GM21717 (cell line): ENCODE results near the gene DIP2C.

Experiments used
- ATAC-seq: cut with Tn5 transposase; IDR thresholded peaks from one replicate; pipeline ENCODE4 v1.9.1; 2021; ENCODE audit warnings: mild to moderate bottlenecking, moderate library complexity; ENCODE audit not compliant: unreplicated experiment

Gene DIP2C

DNA sequence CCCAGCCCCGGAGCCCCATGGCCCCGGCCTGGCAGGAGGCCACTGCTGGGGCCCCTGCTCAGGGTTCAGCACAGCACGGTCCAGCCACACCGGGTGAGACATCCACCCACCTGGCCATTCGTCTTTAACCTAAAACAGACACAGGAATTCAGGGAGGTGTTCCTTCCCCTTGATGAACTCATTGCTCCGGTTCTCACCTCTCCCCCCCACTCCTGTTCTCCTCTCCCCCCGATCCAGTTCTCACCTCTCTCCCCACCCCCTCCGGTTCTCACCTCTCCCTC is 129.8 kb downstream of the DIP2C start:
- no peak for ATAC-seq

DNA sequence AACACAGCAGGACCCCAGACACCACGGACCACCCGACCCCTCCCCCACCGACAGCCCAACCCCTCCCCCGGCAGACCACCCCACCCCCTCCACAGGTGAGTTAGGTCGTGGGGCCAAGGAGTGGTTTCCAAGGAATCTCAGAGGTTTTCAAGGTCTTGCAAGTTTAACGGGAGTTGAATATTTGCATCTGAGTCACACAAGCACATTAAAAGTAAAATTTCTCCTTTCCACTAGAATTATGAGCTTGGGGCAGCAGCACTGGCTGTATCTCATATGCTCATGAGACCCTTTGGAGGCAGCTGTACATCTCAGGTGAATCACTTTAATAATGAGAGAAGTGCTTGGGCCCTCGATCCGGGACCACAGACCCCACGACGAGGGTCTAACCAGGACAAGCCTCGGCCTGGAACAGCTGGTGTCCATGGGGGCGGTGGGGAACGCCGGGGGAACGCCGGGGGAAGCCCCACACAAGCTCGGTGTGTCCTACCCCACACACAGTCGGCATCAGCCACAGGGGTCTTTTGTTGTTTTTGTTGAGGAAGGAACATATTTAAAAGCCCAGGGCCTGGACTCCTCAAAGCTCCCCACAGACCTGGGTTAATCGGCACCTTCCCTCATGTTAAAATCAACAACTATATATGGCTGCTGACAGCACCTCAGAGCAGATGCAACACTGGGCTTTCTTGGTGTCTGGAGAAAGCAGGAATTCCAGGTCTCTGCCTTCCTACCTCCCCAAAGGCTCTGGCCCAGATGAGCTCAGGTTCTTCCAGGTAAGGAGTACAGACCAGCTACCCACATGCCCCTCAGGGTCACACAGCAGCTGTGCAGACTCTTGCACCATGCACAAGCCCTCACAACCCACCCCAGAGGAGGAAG is 130.3 kb downstream of the DIP2C start:
- ATAC-seq = no peak

DNA sequence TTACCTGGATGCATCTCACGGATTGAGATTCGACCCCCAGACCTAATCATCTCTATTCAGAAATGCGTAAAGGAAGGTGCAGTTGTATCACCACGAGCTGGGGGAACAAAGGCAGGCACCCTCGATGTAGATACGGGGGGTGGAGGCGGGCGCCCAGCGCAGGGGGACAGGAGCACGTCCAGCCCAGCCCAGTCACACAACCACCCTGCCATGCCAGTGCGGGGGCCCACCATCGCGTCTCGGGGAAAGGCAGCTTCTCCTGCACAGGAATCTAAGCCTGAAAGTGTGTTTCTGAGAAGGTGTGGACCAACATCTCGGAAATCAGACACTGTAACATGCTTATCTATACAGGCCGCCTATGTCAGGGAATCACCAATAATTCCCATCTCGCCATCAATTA is 131.1 kb downstream of the DIP2C start:
- ATAC-seq = no peak

DNA sequence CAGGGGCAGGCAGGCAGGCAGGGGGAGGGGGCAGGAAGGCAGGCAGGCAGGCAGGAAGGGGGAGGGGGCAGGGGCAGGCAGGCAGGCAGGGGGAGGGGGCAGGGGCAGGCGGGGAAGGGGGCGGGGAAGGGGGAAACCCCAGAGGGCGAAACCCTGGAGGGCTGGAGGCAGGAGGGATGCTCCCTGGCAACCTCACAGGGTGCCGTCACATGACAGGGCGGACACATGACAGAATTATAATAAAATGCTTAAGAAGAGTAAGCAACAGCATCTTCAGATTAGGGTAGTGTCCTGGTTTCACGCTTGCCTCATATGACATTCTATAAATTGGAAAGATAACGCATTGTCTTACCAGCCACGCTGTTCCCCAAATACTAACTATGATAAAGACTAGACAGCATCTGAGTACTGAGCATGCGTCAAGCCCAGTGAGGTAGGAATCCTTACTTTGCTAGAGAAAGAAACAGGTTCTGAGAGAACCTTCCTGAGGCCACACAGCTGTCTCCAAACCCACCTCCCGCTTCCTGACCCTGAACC is 131.6 kb downstream of the DIP2C start:
- no peak for ATAC-seq

DNA sequence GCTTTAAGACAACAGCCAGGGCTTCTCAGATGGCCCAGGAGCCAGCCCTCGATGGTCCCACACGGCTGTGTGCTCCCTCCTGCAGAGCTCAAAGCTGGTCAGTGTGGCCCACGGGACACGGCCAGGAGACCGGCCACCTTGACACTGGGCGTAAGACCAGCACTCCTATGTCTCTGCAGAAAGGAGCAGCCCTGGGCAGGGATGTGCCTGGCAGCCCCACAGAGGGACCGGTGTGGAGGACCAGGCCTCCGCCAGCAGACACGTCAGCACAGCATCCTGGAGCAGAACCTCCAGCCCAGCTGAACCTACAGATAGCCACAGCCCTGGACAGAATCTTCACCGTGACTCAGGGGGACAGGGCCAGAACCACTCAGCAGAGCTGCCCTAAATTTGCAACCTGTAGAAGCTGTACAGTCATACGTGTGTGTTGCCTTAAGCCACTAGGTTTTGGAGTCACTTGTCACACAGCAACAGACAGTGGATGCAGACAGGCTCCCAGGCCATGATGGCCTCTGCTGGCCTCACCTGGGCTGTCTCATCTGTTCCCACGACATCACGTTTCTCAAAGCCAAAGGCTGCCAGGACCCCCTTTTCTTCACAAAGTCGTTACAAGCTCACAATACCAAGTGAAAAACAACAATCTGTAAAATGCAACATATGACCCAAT is 132.4 kb downstream of the DIP2C start:
- no peak for ATAC-seq

DNA sequence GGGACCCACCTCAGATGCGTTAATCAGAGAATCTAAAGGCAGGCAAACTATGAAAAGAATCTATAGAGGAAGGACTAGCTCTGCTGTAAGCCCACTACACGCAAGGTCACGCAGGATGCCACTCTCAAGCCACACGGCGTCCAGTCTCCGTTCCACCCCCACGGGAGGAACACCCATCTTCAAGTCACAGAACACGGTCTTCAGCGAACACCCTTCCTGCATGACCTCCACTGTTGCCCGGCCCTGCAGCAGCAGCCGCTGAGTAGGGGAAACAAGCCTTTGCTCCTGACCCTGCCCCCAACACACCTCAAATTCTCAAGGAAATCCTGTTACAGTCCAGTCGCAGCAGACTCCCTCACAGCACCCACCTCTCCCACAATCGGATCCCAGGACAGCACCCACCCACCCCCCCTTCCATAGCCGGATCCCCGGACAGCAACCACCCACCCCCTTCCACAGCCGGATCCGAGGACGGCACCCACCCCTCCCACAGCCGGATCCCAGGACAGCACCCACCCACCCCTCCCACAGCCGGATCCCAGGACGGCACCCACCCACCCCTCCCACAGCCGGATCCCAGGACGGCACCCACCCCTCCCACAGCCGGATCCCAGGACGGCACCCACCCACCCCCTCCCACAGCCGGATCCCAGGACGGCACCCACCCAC is 133.7 kb downstream of the DIP2C start:
- ATAC-seq = no peak

DNA sequence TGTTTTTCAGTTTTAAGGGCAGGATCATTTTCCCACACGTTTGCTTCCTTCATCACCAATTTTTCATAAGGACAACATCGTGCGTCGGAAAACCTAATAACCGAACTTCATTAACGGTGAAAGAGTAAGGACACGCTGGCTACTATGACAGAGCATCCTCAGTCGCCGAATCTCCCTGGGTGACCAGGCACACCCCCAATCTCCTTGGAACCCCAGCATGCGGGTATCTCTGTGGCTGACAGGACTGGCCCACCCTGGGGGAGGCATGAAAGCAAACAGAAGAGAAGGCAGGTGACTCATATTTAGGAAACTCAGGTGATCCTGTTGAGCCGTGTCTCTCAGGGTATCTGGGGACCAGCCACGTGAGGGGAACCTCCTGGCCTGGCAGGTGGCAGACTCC is 134.2 kb downstream of the DIP2C start:
- no peak for ATAC-seq

DNA sequence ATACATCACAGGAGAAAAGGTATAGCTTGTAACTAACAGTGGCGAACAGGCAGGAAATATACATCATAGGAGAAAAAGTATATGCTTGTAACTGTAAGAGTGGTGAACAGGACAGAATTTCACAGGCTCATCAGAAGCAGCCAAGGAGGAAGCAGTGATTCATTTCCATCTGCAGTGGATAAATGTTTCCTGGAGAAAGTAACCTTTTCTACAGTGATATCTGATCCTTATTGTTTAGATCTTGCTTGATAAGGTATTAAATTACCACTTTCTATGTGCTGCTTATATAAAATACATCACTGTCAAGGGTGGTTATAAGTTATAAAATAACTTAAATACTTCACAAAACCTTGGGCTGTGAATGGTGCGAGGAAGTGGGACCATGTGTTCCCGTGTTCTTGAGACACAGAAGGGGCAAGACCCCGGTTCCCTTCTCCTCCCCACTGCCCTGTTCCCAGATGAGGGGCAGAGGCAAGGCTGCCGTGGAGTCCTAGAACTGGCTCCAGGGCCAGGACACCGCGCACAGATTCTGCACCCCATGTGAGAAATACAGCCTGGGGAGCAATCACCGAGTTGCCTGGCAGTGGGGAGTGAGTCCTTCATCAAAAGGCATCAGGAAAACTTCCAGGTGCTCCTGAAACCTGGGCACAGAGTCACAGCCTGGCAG is 135.2 kb downstream of the DIP2C start:
- ATAC-seq = no peak

DNA sequence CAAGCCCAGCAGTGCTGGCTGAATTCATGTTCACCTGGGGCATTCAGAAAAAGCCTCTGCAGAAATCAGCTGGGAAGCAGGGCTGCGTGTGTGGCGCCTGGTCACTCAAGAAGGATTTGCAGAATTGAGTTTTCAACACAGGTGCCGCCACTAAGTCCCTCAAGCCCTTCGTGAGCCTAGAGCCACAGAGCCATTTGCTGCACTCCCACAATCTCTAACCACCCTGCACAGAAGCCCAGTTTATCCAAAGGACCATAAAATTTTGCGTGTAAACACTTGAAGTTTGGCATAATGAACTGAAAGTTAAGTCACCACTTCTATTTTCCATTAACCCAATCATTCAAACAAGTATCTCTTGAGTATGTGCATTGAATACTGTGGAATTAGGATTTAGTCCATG is 136.2 kb downstream of the DIP2C start:
- no peak for ATAC-seq

DNA sequence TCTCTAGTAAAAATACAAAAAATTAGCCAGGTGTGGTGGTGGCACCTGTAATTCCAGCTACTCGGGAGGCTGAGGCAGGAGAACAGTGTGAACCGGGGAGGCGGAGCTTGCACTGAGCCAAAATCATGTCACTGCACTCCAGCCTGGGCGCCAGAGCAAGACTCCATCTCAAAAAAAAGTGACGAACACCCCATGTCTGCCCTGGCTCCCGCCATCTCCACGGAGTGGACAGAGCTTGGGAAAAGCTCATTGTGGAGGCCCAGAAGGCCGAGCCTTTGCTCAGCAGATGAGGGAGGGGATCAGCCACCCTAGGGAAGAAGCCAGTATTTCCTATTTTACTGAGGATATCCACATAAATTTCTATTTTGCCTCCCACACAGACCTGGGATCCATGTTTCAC is 136.8 kb downstream of the DIP2C start:
- ATAC-seq = no peak

DNA sequence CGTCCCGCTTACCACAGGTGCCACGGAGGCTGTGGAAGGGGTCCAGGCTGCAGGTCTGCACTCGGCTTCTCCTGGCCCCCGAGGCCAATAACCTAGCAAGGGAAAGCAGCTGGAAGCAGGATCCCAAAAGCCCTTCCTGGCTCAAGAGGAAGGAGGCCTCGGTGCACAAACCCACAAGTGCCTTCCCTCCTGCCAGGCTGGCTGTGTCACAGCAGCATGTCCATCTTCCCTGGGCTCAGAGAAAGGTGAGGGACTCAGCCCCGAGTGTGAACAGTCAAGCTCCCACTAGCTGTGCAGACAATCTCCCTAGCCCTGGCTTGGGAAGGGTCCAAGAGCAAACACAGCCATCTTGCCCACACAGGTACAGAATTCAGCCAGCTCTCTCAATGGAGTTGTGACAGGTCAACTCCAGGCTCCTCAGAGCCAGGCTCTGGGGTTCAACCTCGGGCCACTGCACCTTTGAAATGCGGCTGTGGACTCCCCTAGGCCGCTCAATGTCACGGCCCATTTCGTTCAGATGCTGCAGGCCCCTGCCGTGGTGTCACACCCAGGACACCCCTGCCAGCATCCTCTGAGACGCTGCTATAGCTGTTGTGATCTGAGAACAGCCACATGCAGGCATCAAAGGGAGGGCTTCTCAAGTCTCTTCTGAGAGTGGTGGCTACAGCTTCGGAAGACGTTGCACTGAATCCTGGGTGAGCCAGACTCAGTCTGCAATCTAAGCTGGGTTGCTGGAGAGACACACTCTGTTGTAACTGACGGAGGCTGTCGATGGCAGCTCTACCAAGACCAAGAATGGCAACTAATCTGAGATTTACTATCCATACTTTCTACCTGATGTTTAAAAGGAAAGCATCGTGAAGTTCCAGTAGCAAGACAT is 137.9 kb downstream of the DIP2C start:
- ATAC-seq = no peak

DNA sequence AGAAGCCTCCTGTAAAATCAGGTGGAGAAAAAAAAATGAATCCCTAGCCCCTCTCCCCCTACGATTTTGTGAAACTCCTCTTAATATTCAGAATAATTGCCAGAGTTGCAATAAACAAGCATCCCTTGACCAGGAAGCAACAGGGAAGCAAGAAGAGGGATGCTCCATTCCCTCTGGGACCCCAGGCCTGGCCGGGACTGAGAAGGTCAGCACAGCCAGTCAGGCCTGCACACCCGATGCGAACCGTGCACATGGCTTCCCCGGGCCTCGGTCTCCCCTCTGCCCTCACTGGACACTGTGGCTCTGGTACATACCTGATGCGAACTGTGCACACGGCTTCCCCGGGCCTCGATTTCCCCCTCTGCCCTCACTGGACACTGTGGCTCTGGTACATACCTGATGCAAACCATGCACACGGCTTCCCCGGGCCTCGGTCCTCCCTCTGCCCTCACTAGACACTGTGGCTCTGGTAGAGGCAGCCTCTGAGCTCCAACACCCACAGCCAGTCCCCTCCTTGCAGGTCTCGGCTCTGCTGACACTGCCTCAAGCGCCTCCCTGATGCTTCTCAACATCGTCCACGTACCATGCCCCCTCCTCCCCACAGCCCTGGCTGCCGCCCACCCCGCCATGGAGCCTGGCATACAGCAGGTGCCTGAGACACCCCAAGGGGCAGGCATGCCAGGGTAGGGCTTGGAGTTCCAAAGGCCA is 138.6 kb downstream of the DIP2C start:
- no peak for ATAC-seq

DNA sequence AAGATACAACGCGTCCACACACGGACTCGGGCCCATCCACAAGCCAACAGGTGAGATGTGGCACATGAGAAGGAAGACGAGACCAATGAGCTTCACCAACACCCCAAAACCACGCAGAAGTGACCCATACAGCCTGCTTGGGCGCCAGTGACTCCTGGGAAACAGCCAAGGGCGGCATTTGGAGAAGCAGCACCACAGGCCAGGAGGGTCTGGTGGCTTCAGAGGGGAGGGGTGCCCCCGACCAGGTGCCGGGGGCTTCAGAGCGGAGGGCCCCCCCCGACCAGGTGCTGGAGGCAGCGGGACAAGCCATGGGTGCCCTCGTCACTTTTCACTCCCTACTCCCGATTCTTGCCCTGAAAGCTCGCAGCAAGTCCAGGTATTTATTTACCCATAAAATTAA is 140.1 kb downstream of the DIP2C start:
- no peak for ATAC-seq

DNA sequence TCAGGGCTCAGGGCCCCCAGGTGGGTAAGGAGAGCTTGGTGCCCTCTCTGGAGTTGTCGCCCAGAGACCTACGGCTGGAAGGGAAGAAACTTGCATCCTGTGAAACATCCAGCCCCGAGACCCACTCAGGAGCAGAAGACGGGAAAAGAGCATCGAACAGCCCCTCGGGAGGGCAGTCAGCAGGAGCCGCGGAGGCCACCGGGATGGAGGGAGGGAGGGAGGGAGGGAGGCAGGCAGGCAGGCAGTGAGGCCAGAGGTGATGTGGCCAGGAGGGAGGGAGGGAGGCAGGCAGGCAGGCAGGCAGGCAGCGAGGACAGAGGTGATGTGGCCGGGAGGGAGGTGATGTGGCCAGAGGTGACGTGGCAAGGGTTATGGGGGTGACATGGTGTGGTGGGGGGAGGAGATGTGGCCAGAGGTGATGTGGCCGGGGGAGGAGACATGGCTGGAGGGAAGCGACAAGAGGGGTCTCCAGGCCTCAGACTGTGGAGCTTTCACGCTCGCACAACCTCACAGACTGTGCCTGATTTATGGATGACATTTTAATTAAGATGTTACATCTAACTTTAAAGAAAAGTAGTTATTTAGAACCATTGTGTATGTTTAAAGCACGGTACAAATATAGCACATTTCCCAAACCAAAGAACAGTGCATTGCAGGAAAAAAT is 141.1 kb downstream of the DIP2C start:
- no peak for ATAC-seq

DNA sequence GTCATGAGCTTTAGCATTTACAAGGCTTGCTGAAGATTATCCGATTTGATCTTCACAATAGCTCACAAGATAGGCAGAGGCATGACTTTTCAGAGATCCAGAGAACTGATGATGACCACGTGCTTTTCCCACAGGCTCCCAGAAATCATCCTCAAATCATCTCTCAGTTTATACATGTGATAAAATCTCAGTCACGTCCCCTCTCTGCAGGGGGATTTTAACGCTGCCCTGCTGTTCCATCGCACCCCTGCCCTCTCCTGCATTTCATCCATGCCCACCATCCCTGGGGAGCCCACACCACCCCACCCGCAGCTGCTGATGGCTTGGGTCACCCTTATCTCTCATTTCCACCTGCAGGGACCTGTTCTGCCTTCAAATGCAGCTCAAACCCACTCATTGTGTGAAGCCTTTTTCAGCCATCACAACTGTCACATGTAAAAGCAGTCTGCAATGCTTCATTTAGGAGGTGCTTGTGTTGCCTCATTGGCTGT is 141.8 kb downstream of the DIP2C start:
- ATAC-seq = no peak

DNA sequence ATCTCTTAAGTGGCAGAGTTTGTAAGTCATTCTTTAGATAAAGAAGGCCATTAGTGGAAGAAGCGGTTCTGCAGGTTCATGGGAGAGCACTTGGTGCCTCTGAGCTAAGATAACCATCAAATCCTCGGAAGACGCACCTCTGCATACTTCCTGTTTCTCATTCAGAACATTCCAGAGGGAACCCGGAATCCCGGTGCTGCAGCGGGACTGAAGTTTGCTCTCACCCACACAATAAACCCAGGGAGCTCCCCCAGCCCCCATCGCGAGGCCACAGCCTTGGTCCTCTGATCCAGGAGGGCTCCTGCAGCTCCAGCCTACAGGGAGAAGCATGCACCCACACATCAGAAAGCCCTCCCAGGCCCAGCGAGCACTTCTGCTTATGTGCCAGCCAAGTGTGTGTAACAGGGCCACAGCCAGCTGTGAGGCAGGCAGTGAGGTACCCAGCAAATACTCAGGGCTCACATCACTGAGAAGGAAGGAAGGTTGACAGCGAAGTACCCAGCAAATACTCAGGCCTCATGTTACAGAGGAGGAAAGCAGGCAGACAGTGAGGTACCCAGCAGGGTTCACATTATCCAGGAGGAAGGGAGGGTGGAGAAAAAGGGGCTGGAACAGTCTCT is 142.4 kb downstream of the DIP2C start:
- no peak for ATAC-seq

DNA sequence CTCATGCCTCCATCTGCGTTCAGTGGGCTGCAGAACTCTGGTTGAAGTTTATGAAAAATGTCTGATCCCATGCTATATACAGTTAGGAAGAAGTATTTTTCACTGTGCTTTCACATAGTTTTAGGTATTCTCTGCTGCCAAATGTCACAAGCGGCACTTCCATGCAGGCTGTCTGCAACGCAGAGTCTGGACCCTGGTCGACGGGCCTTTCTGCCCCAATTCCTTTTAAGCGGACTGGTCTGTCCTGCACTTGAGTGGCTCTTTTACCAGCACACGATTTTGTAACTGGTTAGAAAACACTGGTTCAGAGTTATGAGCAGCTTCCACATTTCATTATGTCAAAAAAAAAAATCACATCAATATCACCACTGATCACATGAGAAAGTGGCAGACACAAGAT is 143.0 kb downstream of the DIP2C start:
- ATAC-seq = no peak
